T-helper 1 cell (primary cell): ENCODE results near the gene SESN3.
"Not testable (repeated sequence)": the region's sequence is repeated elsewhere in the genome, so short reads cannot be mapped to it uniquely, and the experiment has no call there.

Source experiments
- DNase-seq, 5 donors: peaks; one replicate each; pipeline ENCODE4 v3.0.0-alpha.2; 2012 to 2020

Gene SESN3

GRCh38 chr11:95219599-95219998, 11.4 kb downstream of the SESN3 start:
- DNase-seq: no peak

GRCh38 chr11:95218149-95218548, 12.9 kb downstream of the SESN3 start:
- DNase-seq: no peak

- no peak for DNase-seq
These were observed 18.4 kb downstream of the SESN3 start for GRCh38 chr11:95212609-95213008.

DNA sequence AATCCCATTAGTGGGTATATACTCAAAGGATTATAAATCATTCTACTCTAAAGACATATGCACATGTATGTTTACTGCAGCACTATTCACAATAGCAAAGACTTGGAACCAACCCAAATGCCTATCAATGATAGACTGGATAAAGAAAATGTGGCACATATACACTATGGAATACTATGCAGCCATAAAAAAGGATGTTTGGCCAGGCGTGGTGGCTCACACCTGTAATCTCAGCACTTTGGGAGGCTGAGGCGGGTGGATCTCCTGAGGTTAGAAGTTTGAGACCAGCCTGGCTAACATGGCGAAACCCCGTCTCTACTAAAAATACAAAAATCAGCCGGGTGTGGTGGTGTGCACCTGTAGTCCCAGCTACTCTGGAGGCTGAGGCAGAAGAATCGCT, 21.5 kb downstream of the SESN3 start:
- not testable (repeated sequence) for DNase-seq

DNA sequence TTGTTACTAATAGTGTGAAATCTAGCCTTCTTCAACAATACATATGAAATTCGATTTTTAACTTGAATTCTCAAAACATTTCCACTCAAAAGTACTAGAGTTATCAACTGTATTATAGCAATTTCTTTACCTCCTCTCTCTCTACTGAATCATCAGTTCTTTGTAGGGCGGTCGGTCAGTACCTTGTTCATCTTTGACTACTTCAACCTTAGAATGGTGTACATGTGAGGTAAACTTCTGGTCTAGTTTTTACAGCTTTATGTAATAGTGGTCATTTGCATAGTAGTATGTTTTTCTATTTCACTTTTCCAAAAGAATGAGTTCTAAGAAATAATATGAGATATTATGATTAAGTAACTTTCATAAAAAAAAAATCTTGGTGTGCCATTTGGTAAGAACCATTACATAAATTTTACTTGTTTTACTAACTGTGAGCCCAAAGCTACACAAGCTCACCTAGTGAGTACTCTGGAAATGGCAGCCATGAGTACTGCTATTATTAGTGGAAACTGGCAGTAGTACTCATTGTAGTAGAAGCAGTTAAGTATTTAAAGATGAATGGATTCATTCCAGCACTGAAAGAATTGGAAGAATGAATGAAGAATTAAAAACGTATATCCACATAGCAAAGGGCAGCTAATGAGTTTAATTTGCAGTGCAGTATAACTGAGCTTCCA, 30.1 kb downstream of the SESN3 start:
- no peak for DNase-seq

DNA sequence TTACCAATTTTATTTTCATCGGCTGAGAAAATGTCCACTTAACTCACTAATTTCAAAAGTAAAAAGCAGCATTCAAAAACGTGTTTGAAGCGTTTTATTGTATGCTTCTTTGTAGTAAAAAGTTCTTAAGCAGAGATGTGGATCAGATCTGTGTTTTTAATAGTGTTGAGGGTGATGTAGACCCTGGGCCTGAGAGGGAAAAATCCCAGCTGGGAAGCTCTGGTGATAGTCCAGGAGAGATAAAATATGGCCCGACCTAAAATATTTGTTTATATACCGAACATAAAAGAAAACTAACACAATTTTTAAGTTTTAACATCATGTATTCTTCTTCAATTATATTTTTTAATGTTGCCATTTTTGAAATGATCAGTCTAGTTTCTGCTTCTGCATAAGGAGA, 35.2 kb downstream of the SESN3 start:
- no peak for DNase-seq

GRCh38 chr11:95193541-95193940, 37.5 kb downstream of the SESN3 start:
- no peak for DNase-seq

GRCh38 chr11:95192717-95193116, 38.3 kb downstream of the SESN3 start:
- no peak for DNase-seq

- no peak for DNase-seq
These were observed 43.3 kb downstream of the SESN3 start for GRCh38 chr11:95187723-95188122.

- no peak for DNase-seq
These were observed 48.6 kb downstream of the SESN3 start for GRCh38 chr11:95182397-95182796.

DNA sequence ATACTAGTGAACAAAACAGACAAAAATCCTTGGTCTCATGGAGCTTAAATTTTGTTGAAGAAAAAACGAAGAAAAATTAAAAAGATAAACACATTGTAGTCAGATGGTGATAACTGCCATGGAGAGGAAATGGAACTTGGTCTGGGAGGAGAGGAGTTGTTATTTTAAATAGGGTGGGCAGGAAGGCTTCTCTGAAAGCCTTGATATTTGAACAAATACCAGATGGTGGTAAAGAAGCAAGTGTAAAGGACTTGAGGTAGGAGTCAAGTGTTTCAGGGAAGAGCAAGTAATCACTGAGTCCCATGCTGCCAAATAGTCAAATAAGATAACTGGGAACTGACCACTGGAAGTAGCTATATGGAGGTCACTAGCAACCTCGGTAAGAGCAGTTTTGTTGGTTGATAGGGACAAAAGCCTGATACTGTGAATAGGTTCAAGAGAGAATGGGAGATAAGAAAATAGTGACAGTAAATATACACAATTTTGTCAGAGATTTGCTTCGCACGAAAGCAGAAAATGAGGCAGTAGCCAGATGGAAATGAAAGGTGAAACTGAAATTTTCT, 55.1 kb downstream of the SESN3 start:
- DNase-seq: no peak

DNA sequence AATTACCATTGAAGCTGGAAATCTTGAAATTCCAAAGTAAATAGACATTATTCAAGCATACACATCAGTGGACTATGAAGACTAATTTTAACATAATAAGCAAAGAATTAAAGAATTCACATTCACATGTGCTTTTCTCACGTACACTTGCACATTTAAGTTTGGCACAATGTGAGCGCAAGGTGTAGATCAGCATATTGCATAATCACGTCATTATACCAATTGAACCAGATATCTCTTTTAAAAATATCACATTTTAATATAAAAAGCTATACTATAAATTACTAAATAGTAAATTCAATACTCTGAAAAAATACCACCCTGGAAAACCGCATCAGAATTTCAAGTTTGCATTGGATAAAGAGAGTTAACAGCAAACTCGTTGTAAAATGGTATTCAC, 60.7 kb downstream of the SESN3 start:
- no peak for DNase-seq

DNA sequence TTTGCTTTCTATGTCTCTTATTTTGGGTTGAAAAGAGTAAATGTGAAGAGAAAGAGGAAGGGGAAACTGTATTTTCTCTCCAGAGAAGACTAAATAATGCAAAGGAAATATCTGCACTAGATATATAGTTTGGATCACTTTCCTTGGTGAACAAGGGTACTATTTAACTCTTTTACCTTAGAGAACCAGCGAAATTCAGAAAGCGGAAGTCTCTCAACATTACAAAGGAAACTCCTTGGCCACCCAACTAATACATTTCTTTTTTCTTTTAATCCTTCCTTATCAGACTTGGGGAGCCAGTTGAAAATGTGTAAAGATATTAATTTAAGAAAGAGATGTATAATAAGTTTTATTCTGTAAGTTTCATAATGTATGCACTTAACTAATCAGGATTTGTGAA, 64.2 kb downstream of the SESN3 start:
- DNase-seq: no peak

GRCh38 chr11:95165638-95166037, 65.4 kb downstream of the SESN3 start:
- no peak for DNase-seq

DNA sequence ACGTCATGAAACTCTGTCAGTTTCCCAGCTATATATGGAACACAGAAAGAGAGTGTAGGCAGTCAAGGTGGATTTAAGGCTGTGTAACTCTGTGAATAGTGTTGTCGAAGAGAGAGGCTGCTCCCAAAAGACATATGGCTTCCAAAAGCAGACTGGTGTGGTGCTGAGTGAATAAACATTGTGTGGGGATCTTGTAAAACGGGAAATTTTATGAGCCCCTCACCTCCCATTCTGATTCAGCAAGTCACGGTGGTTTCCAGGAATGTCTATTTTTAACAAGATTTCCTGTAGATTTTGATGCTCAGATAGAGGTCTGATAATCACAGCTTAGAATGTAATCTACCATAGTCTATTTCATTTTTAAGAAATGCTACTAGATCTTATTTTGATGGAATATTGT, 67.9 kb downstream of the SESN3 start:
- DNase-seq: no peak

- no peak for DNase-seq
These were observed 69.8 kb downstream of the SESN3 start for GRCh38 chr11:95161248-95161647.

DNA sequence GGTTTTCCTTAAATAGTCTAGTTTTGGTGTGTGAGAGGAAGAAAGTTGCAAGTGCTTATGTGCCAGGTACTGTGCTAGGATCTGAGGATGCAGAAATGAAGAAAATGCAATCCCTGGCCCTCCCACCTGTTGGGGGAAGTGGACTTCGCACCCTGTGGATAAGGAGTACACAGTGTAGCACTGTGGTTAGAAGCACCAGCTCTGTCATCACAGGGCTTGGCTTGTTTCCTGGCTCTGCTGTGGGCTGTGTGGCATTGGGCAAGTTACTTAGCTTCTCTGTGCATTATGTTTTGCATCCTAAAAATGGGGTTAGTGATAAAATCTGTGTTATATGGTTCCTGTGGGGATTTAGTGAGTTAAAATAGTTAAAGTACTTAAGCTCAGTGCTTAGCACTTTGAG, 73.2 kb downstream of the SESN3 start:
- DNase-seq: peak in 1 of 5 donors; percentile 14

- DNase-seq: no peak
These were observed 74.0 kb downstream of the SESN3 start for GRCh38 chr11:95156916-95157541.

- DNase-seq: no peak
These were observed 74.8 kb downstream of the SESN3 start for GRCh38 chr11:95156133-95156721.

- DNase-seq: no peak
These were observed 75.6 kb downstream of the SESN3 start for GRCh38 chr11:95155385-95155784.

DNA sequence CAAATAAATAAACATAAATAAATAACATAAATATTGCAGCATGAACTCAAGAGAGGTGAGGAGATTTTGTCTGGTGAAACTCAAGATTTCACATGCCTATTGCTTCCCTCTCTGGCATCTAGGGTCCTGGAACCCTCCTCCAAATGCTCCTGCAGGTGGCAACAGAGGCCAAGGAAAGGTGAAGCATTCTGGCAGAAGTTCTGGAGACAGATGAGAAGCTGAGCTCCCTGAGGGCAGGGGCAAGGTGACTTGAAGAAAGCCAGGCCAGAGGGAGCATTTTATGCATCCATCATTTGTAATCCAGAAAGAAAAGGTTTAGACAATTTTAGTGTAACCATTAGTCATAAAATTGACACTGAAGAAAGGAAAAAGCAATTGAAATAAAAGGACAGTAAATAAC, 76.5 kb downstream of the SESN3 start:
- peak in 4 of 5 donors; percentile 30 to 73 (median 46) for DNase-seq

- DNase-seq: no peak
These were observed 77.2 kb downstream of the SESN3 start for GRCh38 chr11:95153857-95154246.

DNA sequence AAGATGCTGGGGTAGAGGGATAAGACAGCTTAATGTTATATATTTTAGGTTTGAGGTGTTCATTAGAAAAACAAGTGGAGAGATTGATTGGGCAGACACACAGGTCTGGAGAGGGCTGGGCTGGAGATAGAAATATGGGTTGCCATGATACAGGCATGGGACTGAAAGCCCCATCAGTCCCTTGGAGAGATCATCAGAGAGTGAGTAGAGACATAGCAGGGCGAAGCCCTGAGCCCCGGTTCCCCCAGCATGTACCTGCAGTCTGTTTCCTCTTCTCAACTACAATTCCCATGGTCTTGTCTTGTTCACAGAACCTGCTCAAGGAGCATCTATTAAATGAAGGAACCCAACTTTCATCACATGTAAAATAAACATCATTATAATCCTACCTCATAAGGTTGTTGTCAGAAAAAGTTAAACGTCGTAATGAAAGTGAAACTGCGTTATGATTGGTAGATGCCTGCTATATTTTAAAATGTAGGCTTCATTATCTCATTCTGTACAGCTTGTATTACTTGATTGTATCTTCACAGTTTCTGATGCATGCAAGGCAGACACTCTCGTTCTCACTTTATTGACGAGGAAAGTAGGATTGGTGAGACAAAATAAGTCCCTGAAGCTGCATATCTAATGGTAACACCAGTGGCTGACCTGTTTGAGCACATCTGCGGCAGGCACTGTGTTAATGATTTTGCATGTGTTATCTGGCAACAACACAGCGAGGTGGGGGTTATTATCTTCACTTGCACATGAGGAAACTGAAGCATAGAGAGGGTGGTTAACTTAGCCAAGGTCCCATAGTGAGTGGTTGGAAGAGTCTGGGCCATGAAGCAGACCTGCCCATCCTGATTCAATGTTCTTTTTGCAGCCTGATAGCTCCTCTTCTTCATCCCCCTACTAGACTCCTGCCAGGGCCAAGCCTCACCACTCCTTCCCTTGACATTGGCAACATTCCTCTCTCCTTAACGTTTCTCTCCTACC, 77.8 kb downstream of the SESN3 start:
- peak in 1 of 5 donors; percentile 44 for DNase-seq
